ENCODE results near the gene PON3.

- TF ChIP-seq, protein P1, sequence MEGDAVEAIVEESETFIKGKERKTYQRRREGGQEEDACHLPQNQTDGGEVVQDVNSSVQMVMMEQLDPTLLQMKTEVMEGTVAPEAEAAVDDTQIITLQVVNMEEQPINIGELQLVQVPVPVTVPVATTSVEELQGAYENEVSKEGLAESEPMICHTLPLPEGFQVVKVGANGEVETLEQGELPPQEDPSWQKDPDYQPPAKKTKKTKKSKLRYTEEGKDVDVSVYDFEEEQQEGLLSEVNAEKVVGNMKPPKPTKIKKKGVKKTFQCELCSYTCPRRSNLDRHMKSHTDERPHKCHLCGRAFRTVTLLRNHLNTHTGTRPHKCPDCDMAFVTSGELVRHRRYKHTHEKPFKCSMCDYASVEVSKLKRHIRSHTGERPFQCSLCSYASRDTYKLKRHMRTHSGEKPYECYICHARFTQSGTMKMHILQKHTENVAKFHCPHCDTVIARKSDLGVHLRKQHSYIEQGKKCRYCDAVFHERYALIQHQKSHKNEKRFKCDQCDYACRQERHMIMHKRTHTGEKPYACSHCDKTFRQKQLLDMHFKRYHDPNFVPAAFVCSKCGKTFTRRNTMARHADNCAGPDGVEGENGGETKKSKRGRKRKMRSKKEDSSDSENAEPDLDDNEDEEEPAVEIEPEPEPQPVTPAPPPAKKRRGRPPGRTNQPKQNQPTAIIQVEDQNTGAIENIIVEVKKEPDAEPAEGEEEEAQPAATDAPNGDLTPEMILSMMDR (IDR thresholded peaks at IDR 0.05), result no peak
- TF ChIP-seq POLR2A (IDR thresholded peaks at IDR 0.05), result no peak
Measured at GRCh38 chr7:95433129-95433528, 37.0 kb upstream of the PON3 start.

All from uterus (tissue), 2 donors.